Caco-2 (cell line): ENCODE measurements around the gene PLEKHG3. TPM values are rescaled to one million over a fixed set of nuclear protein-coding genes. Genes with fewer than 3 reads are reported as not detected.
A peak's percentile ranks its signal among the peaks of the same experiment; 100 is the strongest.

Experiments used
- BruUV-seq: library from RNA; stranded (reverse); fragments of 400-500 nt; replicated peaks from 2 replicates; lab custom pipeline; 2021; lab: Mats Ljungman, UMichigan
- CTCF ChIA-PET: fragments of 300-600 bp; sonication (Branson Sonifier 250); formaldehyde crosslinking; loops from one replicate; lab custom pipeline; 2022; ENCODE audit warnings: antibody characterized with exemption; lab: Charles Lee
- POLR2A ChIA-PET: fragments of 300-600 bp; sonication (Branson Sonifier 250); formaldehyde crosslinking; loops from one replicate; lab custom pipeline; 2022; ENCODE audit warnings: antibody characterized with exemption; lab: Charles Lee
- DNase-seq, 2 experiments: peaks; one replicate each; pipeline versions ENCODE4 v3.0.0 to v3.0.0-alpha.2; 2020 to 2022
- H3K27me3 ChIP-seq: replicated peaks from 2 replicates; pipeline ENCODE4 v1.6.0; 2011; ENCODE audit warnings: low read length; ENCODE audit not compliant: control insufficient read depth, insufficient read depth
- H3K36me3 ChIP-seq: 2 replicates; pipeline ENCODE4 v1.5.1; 2011; ENCODE audit warnings: low read length; ENCODE audit not compliant: control insufficient read depth, insufficient read depth
- H3K4me1 ChIP-seq: fragments of 250-450 bp; sonication (Bioruptor Pico); 2 replicates; pipeline ENCODE4 v1.5.1; 2020; ENCODE audit warnings: mild to moderate bottlenecking
- H3K4me3 ChIP-seq: 2 replicates; pipeline ENCODE4 v1.5.1; 2011; ENCODE audit warnings: low read depth, mild to moderate bottlenecking, control low read depth, low read length
- H3K9me3 ChIP-seq: fragments of 250-450 bp; sonication (Bioruptor Pico); 2 replicates; pipeline ENCODE4 v1.5.1; 2020; ENCODE audit warnings: mild to moderate bottlenecking, moderate library complexity
- H3K27ac Mint-ChIP-seq: one replicate; pipeline ENCODE4 v1.8.0; 2022; ENCODE audit warnings: mixed read lengths; ENCODE audit not compliant: unreplicated experiment
- H3K27me3 Mint-ChIP-seq: one replicate; pipeline ENCODE4 v1.8.0; 2022; ENCODE audit warnings: mixed read lengths; ENCODE audit not compliant: insufficient read depth, unreplicated experiment
- H3K36me3 Mint-ChIP-seq: one replicate; pipeline ENCODE4 v1.8.0; 2022; ENCODE audit warnings: mild to moderate bottlenecking, mixed read lengths; ENCODE audit not compliant: insufficient read depth, unreplicated experiment
- H3K4me1 Mint-ChIP-seq: one replicate; pipeline ENCODE4 v1.8.0; 2022; ENCODE audit warnings: low read depth, mixed read lengths; ENCODE audit not compliant: unreplicated experiment
- H3K4me3 Mint-ChIP-seq: one replicate; pipeline ENCODE4 v1.8.0; 2022; ENCODE audit warnings: mild to moderate bottlenecking, moderate library complexity, mixed read lengths; ENCODE audit not compliant: unreplicated experiment
- H3K9me3 Mint-ChIP-seq: one replicate; pipeline ENCODE4 v1.8.0; 2022; ENCODE audit warnings: mixed read lengths; ENCODE audit not compliant: unreplicated experiment
- intact Hi-C: fragments of 100-400 bp; cut with micrococcal nuclease; formaldehyde crosslinking; loops from one replicate; pipeline ENCODE4 v1.10.0; 2022; ENCODE audit not compliant: unreplicated experiment
- total RNA-seq: library from RNA; stranded (reverse); gene quantifications from 2 replicates; pipeline ENCODE4 v1.2.3, GENCODE V29; 2022
- TF ChIP-seq, protein P1 (sequence below), 2 experiments: fragments of 200-600 bp in 1 of 2; IDR thresholded peaks; 1 replicate in 1 of 2; 2 replicates in 1 of 2; pipeline versions ENCODE4 v1.5.1 to v1.8.0; 2011 to 2022; ENCODE audit warnings: antibody characterized with exemption in 1 of 2, control low read depth in 1 of 2, inconsistent platforms in 1 of 2, low read depth in 1 of 2, low read length in 1 of 2, mild to moderate bottlenecking in 1 of 2, moderate library complexity in 1 of 2; ENCODE audit not compliant: insufficient read depth in 1 of 2, severe bottlenecking in 1 of 2, unreplicated experiment in 1 of 2

Gene PLEKHG3
- total RNA-seq, 1 experiment from 2014 or later: 85.9 TPM

DNA sequence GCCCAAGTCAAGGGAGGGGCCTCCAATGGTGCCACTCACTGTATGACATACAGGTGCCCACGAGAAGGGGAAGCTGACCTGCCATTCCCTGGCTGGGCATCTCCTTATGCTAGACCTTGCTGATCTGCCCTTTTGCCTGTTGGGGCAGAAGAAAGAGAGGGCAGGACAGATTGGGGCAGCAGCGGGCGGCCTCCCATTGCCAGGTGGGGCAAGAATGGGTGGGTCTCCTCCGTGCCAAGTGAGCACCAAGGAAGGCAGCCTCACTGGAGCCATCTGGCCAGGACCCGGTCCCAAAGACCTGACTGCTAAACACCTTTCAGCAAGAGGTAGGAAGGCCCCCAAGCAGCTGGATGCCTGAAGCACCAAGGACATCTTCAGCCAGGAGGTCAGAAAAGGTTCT, 50.5 kb downstream of the PLEKHG3 start:
- H3K27ac Mint-ChIP-seq: peak overlapping the region; percentile 92
- CTCF ChIA-PET: interaction anchor here (0.7 kb wide), 1 partner anchor 10 kb away, joined by 3 read pairs; no protein-coding TSS in a partner anchor
- H3K4me3 ChIP-seq: no peak overlapping the region

DNA sequence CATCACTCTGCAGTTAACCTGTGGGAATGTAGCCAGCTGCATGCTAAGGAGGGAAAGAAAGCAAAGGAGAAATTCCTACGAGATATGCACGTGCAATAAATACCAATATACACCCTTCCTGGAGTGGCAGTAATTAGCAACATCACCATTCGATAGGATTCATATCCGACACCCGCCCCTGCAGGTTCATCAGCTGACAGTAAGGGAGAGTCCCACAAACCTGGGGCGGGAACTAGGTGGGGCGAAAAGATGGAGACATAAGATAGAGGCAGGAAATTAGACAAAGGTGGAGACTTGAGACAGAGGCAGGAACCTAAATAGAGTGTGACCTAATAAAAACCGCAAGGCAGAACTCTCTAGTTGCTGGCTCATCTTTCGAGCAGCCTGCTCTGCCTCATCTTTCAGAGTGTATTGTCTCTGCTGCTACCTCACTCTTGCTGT, 51.6 kb downstream of the PLEKHG3 start:
- Mint-ChIP-seq H3K4me1 (peaks cover 60% of the 10 kb centered on the region), H3K9me3 (no peaks in the 10 kb centered on the region), H3K27me3 (no peaks in the 10 kb centered on the region), H3K4me3 (peak overlapping the region; percentile 35), H3K36me3 (peaks cover 80% of the 10 kb centered on the region), H3K27ac (peak overlapping the region; percentile 92)
- Histone ChIP-seq H3K4me1 (peaks cover 63% of the 10 kb centered on the region), H3K9me3 (no peaks in the 10 kb centered on the region), H3K4me3 (no peak overlapping the region), H3K27me3 (no peaks in the 10 kb centered on the region), H3K36me3 (no peaks in the 10 kb centered on the region; the same call in 1 of the 2 replicates)
- CTCF ChIA-PET: no interaction called here
- DNase-seq: peak; percentile 62 to 85
- TF ChIP-seq, protein P1, sequence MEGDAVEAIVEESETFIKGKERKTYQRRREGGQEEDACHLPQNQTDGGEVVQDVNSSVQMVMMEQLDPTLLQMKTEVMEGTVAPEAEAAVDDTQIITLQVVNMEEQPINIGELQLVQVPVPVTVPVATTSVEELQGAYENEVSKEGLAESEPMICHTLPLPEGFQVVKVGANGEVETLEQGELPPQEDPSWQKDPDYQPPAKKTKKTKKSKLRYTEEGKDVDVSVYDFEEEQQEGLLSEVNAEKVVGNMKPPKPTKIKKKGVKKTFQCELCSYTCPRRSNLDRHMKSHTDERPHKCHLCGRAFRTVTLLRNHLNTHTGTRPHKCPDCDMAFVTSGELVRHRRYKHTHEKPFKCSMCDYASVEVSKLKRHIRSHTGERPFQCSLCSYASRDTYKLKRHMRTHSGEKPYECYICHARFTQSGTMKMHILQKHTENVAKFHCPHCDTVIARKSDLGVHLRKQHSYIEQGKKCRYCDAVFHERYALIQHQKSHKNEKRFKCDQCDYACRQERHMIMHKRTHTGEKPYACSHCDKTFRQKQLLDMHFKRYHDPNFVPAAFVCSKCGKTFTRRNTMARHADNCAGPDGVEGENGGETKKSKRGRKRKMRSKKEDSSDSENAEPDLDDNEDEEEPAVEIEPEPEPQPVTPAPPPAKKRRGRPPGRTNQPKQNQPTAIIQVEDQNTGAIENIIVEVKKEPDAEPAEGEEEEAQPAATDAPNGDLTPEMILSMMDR (IDR thresholded peaks at IDR 0.05; ENCODE audit: insufficient read depth in 1 of 2, low read depth in 1 of 2, low read length in 1 of 2, severe bottlenecking in 1 of 2, unreplicated experiment in 1 of 2): no peak
- intact Hi-C loops: loop anchor here (10.0 kb wide), 1 partner anchor 251 kb away; the partner anchor contains the start of genes ZBTB1 and ZBTB25
- POLR2A ChIA-PET: no interaction called here
- no TSS peak for BruUV-seq

More for the DNA sequence above, 50.5 kb downstream of the PLEKHG3 start:
- Histone ChIP-seq H3K4me1 (peaks cover 52% of the 10 kb centered on the region), H3K9me3 (no peaks in the 10 kb centered on the region), H3K36me3 (peaks cover 1% of the 10 kb centered on the region), H3K27me3 (no peaks in the 10 kb centered on the region)
- DNase-seq: no peak
- intact Hi-C loops: loop anchor here (10.0 kb wide), 1 partner anchor 250 kb away; the partner anchor contains the start of genes ZBTB1 and ZBTB25
- Mint-ChIP-seq H3K36me3 (peaks cover 82% of the 10 kb centered on the region), H3K27me3 (no peaks in the 10 kb centered on the region), H3K4me1 (peaks cover 48% of the 10 kb centered on the region), H3K9me3 (no peaks in the 10 kb centered on the region), H3K4me3 (peak overlapping the region; percentile 3)
- TF ChIP-seq, protein P1 (IDR thresholded peaks at IDR 0.05; ENCODE audit: insufficient read depth in 1 of 2, low read depth in 1 of 2, low read length in 1 of 2, severe bottlenecking in 1 of 2, unreplicated experiment in 1 of 2): no peak
- BruUV-seq: no TSS peak
- POLR2A ChIA-PET: no interaction called here

DNA sequence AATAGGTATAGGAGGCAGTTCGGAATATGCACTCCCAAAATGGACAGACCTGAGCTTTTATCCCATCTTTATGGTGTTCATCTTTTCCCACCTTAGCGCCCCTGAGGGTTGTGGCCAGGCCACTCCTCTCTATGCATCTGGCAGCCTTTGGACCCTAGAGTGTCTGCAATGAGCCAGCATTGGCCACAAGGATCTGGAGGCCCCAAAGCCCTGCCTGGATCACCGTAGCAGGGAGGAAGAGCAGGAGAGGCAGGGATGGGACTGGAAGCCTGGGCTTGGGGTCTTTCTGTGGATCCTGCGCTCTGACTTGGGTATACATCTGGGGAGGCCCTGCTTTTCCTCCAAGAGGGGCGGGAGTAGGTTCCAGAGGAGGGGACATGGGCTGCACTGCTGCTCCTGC, 52.5 kb downstream of the PLEKHG3 start:
- no peaks in the 10 kb centered on the region for H3K27me3 Mint-ChIP-seq
- POLR2A ChIA-PET: no interaction called here
- no peaks in the 10 kb centered on the region for H3K27me3 ChIP-seq
- peaks cover 73% of the 10 kb centered on the region for H3K4me1 ChIP-seq
- H3K27ac Mint-ChIP-seq: peak overlapping the region; percentile 92
- no peaks in the 10 kb centered on the region for H3K9me3 ChIP-seq
- H3K36me3 ChIP-seq: no peaks in the 10 kb centered on the region; the same call in 1 of the 2 replicates
- peak in 1 of 2 experiments; percentile 59 for DNase-seq
- TF ChIP-seq, protein P1 (IDR thresholded peaks at IDR 0.05; ENCODE audit: insufficient read depth in 1 of 2, low read depth in 1 of 2, low read length in 1 of 2, severe bottlenecking in 1 of 2, unreplicated experiment in 1 of 2): no peak
- H3K9me3 Mint-ChIP-seq: no peaks in the 10 kb centered on the region
- peaks cover 76% of the 10 kb centered on the region for H3K36me3 Mint-ChIP-seq
- CTCF ChIA-PET: no interaction called here
- intact Hi-C loops: loop anchor here (10.0 kb wide), 1 partner anchor 252 kb away; the partner anchor contains the start of genes ZBTB1 and ZBTB25
- H3K4me3 Mint-ChIP-seq: peak overlapping the region; percentile 55
- BruUV-seq: no TSS peak
- H3K4me1 Mint-ChIP-seq: peaks cover 69% of the 10 kb centered on the region
- H3K4me3 ChIP-seq: no peak overlapping the region
